Mesenchymal stem cell (in vitro differentiated cells and primary cell): ENCODE results near the gene FCGR2B.
"Not testable (repeated sequence)": the region's sequence is repeated elsewhere in the genome, so short reads cannot be mapped to it uniquely, and the experiment has no call there.

ENCODE experiments used
- DNase-seq: peaks from one replicate; pipeline ENCODE4 v3.0.0-alpha.2; 2013
- H2AFZ ChIP-seq: one replicate; pipeline ENCODE4 v1.6.1; 2013; ENCODE audit warnings: low read depth, mild to moderate bottlenecking, control low read depth, inconsistent platforms, low read length, moderate library complexity
- H2AK5ac ChIP-seq: 2 replicates; pipeline ENCODE4 v1.6.1; 2013; ENCODE audit warnings: low read length, moderate library complexity, mild to moderate bottlenecking, inconsistent platforms; ENCODE audit not compliant: severe bottlenecking
- H2BK120ac ChIP-seq: one replicate; pipeline ENCODE4 v1.6.1; 2013; ENCODE audit warnings: low read depth, mild to moderate bottlenecking, inconsistent platforms, low read length, moderate library complexity
- H2BK12ac ChIP-seq, 2 experiments: one replicate each; pipeline ENCODE4 v1.6.1; 2013; ENCODE audit warnings: inconsistent platforms in 2 of 2, low read length in 2 of 2, mild to moderate bottlenecking in 2 of 2, moderate library complexity in 2 of 2, control low read depth in 1 of 2
- H2BK15ac ChIP-seq: one replicate; pipeline ENCODE4 v1.6.1; 2013; ENCODE audit warnings: mild to moderate bottlenecking, low read depth, inconsistent platforms; ENCODE audit not compliant: poor library complexity, severe bottlenecking
- H2BK5ac ChIP-seq: 2 replicates; pipeline ENCODE4 v1.6.1; 2013; ENCODE audit warnings: low read depth, mild to moderate bottlenecking, low read length, control low read depth, inconsistent platforms; ENCODE audit not compliant: poor library complexity, severe bottlenecking
- H3K14ac ChIP-seq, 2 experiments: one replicate each; pipeline ENCODE4 v1.6.1; 2013; ENCODE audit warnings: inconsistent platforms in 2 of 2, low read length in 2 of 2, control low read depth in 1 of 2, mild to moderate bottlenecking in 1 of 2, moderate library complexity in 1 of 2
- H3K18ac ChIP-seq, 2 experiments: one replicate each; pipeline ENCODE4 v1.6.1; 2013; ENCODE audit warnings: inconsistent platforms in 2 of 2, low read length in 2 of 2, control low read depth in 1 of 2, low read depth in 1 of 2, mild to moderate bottlenecking in 1 of 2
- H3K23ac ChIP-seq, 2 experiments: one replicate each; pipeline ENCODE4 v1.6.1; 2013; ENCODE audit warnings: inconsistent platforms in 2 of 2, low read length in 2 of 2, mild to moderate bottlenecking in 2 of 2, moderate library complexity in 2 of 2, control low read depth in 1 of 2
- H3K27ac ChIP-seq: 2 replicates; pipeline ENCODE4 v1.5.1; 2013; ENCODE audit warnings: mild to moderate bottlenecking, moderate library complexity, low read length, control low read depth, inconsistent platforms; ENCODE audit not compliant: poor library complexity, severe bottlenecking
- H3K27me3 ChIP-seq, 2 experiments: 2 replicates each; pipeline versions ENCODE4 v1.6.1 to v1.7.0; 2013; ENCODE audit warnings: low read length in 2 of 2, mild to moderate bottlenecking in 2 of 2, moderate library complexity in 2 of 2, control low read depth in 1 of 2, inconsistent platforms in 1 of 2; ENCODE audit not compliant: control insufficient read depth in 1 of 2, insufficient read depth in 1 of 2
- H3K36me3 ChIP-seq, 2 experiments: 2 replicates each; pipeline versions ENCODE4 v1.6.1 to v1.7.0; 2013; ENCODE audit warnings: low read length in 2 of 2, control low read depth in 1 of 2, inconsistent platforms in 1 of 2, low read depth in 1 of 2, mild to moderate bottlenecking in 1 of 2; ENCODE audit not compliant: insufficient read depth in 2 of 2, control insufficient read depth in 1 of 2
- H3K4ac ChIP-seq, 2 experiments: one replicate each; pipeline ENCODE4 v1.6.1; 2013; ENCODE audit warnings: inconsistent platforms in 2 of 2, low read length in 2 of 2, mild to moderate bottlenecking in 2 of 2, moderate library complexity in 2 of 2, control low read depth in 1 of 2, low read depth in 1 of 2
- H3K4me1 ChIP-seq: 2 replicates; pipeline ENCODE4 v1.6.1; 2013; ENCODE audit warnings: low read depth, low read length, control low read depth; ENCODE audit not compliant: control insufficient read depth, insufficient read depth
- H3K4me2 ChIP-seq: 2 replicates; pipeline ENCODE4 v1.6.1; 2013; ENCODE audit warnings: low read length, mild to moderate bottlenecking, inconsistent platforms; ENCODE audit not compliant: poor library complexity, severe bottlenecking
- H3K4me3 ChIP-seq, 2 experiments: 2 replicates each; pipeline versions ENCODE4 v1.5.1 to v1.7.0; 2013; ENCODE audit warnings: low read length in 2 of 2, mild to moderate bottlenecking in 2 of 2, control low read depth in 1 of 2, low read depth in 1 of 2; ENCODE audit not compliant: insufficient read depth in 1 of 2
- H3K79me1 ChIP-seq: replicated peaks from 2 replicates; pipeline ENCODE4 v1.6.1; 2013; ENCODE audit warnings: mild to moderate bottlenecking, control low read depth, low read length, inconsistent platforms; ENCODE audit not compliant: poor library complexity, severe bottlenecking
- H3K9ac ChIP-seq: 2 replicates; pipeline ENCODE4 v1.7.0; 2013; ENCODE audit warnings: mild to moderate bottlenecking, low read length, moderate library complexity
- H3K9me3 ChIP-seq: 2 replicates; pipeline ENCODE4 v1.7.0; 2013; ENCODE audit warnings: mild to moderate bottlenecking, low read length; ENCODE audit not compliant: control insufficient read depth
- H4K8ac ChIP-seq: one replicate; pipeline ENCODE4 v1.6.1; 2013; ENCODE audit warnings: inconsistent platforms, mild to moderate bottlenecking, low read length, moderate library complexity
- H4K91ac ChIP-seq: one replicate; pipeline ENCODE4 v1.6.1; 2013; ENCODE audit warnings: mild to moderate bottlenecking, low read length, inconsistent platforms
- WGBS: methylation state at CpG from one replicate; pipeline ENCODE4 v1.1.7; 2013; ENCODE audit warnings: mixed read lengths; 5-methylcytosine and 5-hydroxymethylcytosine counted together

FCGR2B gene

DNA sequence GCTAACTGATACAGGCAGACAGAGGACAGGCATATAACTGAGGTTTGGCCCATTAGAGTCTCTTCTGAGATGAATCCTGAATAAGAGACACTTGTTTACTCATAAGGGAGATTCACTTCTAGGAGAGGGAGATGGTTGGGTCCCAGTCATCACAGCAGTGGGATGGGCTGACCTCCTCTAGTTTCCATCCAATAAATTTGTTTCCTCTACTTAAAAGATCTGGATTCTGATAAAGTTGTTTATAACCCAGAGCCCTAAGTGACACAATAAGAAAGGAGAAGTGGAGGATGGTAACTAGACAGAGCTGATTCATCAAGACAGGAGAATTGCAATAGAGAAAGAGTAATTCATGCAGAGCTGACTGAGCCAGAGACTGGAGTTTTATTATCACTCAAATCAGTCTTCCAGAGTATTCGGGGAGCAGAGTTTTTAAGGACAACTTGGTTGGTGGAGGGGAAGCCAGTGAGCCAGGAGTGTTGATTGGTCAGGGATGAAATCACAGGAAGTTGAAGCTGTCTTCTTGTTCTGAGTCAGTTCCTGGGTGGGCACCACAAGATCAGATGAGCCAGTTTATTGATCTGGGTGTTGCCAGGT lies 26.7 kb upstream of the FCGR2B start:
- not testable (repeated sequence) for H3K36me3 ChIP-seq, H4K8ac ChIP-seq, H3K9ac ChIP-seq, H3K79me1 ChIP-seq, H2BK12ac ChIP-seq, H2BK5ac ChIP-seq, H2BK15ac ChIP-seq, H3K4me2 ChIP-seq, H4K91ac ChIP-seq, H2BK120ac ChIP-seq, H3K4me1 ChIP-seq, H2AK5ac ChIP-seq, H3K23ac ChIP-seq, H3K18ac ChIP-seq, H3K4ac ChIP-seq, H3K27me3 ChIP-seq, H2AFZ ChIP-seq, H3K14ac ChIP-seq, H3K4me3 ChIP-seq, H3K9me3 ChIP-seq, H3K27ac ChIP-seq
- peak; percentile 78 for DNase-seq
- WGBS, result no CpG with 5 or more reads among the region's 1 CpG

- H3K27me3 ChIP-seq, H2BK5ac ChIP-seq, H2BK12ac ChIP-seq, H3K4me1 ChIP-seq, H3K9ac ChIP-seq, H3K14ac ChIP-seq, H3K79me1 ChIP-seq, H3K36me3 ChIP-seq, H2AK5ac ChIP-seq, DNase-seq, H3K9me3 ChIP-seq, H2AFZ ChIP-seq, H3K4ac ChIP-seq, H2BK120ac ChIP-seq, H3K23ac ChIP-seq, H3K4me3 ChIP-seq, H4K91ac ChIP-seq, H4K8ac ChIP-seq, H3K27ac ChIP-seq, H3K18ac ChIP-seq, H3K4me2 ChIP-seq, H2BK15ac ChIP-seq: not testable (repeated sequence)
- 94% methylated on average over 3 of the region's 3 CpGs for WGBS
Observed at GRCh38 chr1:161636976-161637375, 26.0 kb upstream of the FCGR2B start.

- H3K36me3 ChIP-seq, H4K91ac ChIP-seq, DNase-seq, H4K8ac ChIP-seq, H2BK5ac ChIP-seq, H3K4ac ChIP-seq, H3K4me1 ChIP-seq, H2BK12ac ChIP-seq, H3K4me3 ChIP-seq, H3K9ac ChIP-seq, H3K4me2 ChIP-seq, H3K23ac ChIP-seq, H2BK120ac ChIP-seq, H3K27me3 ChIP-seq, H2BK15ac ChIP-seq, H3K9me3 ChIP-seq, H3K79me1 ChIP-seq, H3K27ac ChIP-seq, H3K18ac ChIP-seq, H2AFZ ChIP-seq, H2AK5ac ChIP-seq, H3K14ac ChIP-seq: not testable (repeated sequence)
- no CpG with 5 or more reads among the region's 6 CpGs for WGBS
Observed at GRCh38 chr1:161638251-161638993, 24.5 kb upstream of the FCGR2B start.

GRCh38 chr1:161639203-161639602 lies 23.7 kb upstream of the FCGR2B start:
- H4K8ac ChIP-seq, H2BK120ac ChIP-seq, H3K4me2 ChIP-seq, H3K27me3 ChIP-seq, DNase-seq, H2BK12ac ChIP-seq, H2AFZ ChIP-seq, H3K4me3 ChIP-seq, H3K4me1 ChIP-seq, H3K14ac ChIP-seq, H3K9ac ChIP-seq, H3K9me3 ChIP-seq, H2AK5ac ChIP-seq, H3K79me1 ChIP-seq, H3K36me3 ChIP-seq, H2BK15ac ChIP-seq, H2BK5ac ChIP-seq, H3K18ac ChIP-seq, H3K23ac ChIP-seq, H3K27ac ChIP-seq, H4K91ac ChIP-seq, H3K4ac ChIP-seq: not testable (repeated sequence)
- 100% methylated on average over 1 of the region's 2 CpGs for WGBS
